GM21717 (cell line): ENCODE measurements around the gene PXK.
"Not testable (repeated sequence)": the region's sequence is repeated elsewhere in the genome, so short reads cannot be mapped to it uniquely, and the experiment has no call there.

Experiments used
- ATAC-seq: cut with Tn5 transposase; IDR thresholded peaks from one replicate; pipeline ENCODE4 v1.9.1; 2021; ENCODE audit warnings: mild to moderate bottlenecking, moderate library complexity; ENCODE audit not compliant: unreplicated experiment

PXK gene

DNA sequence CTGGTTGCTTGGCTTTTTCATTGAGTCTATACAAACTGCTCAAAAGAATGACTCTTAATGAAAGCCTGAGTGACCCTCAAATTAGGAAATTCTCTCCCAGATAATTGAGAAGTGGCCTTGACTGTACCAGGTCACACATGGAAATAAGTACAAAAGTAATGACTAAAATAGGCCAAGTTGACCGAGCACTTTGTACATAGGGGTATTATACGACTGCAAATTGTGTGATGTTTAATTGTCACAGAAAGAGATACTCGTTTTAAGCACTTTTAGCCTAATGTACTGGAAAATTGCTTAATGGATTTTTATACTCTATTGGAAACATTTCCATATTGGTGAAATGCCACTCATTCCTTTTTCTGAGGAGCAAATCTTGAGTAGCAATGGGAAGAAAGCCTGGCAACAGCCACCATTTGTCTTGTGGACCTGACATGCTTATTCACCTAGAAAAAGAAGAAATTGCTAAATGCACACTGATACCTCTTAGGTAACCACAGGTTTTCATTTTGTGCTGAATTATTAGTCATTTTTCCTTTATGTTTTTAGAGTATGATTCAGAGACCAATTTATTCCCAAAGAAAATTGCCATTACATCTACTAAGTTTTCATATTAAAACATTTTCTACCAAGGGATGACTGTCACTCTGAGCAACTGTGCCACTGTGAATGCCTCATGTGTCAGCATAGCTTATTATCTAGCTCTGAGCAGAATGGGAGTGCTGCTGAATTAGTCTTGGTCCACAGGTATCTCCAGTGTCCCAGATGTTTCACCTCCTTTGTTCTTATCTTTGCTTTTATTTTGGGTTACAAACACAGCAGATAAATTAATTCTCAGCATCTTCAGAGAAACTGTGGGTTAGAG, 8.9 kb upstream of the PXK start:
- ATAC-seq = no peak

DNA sequence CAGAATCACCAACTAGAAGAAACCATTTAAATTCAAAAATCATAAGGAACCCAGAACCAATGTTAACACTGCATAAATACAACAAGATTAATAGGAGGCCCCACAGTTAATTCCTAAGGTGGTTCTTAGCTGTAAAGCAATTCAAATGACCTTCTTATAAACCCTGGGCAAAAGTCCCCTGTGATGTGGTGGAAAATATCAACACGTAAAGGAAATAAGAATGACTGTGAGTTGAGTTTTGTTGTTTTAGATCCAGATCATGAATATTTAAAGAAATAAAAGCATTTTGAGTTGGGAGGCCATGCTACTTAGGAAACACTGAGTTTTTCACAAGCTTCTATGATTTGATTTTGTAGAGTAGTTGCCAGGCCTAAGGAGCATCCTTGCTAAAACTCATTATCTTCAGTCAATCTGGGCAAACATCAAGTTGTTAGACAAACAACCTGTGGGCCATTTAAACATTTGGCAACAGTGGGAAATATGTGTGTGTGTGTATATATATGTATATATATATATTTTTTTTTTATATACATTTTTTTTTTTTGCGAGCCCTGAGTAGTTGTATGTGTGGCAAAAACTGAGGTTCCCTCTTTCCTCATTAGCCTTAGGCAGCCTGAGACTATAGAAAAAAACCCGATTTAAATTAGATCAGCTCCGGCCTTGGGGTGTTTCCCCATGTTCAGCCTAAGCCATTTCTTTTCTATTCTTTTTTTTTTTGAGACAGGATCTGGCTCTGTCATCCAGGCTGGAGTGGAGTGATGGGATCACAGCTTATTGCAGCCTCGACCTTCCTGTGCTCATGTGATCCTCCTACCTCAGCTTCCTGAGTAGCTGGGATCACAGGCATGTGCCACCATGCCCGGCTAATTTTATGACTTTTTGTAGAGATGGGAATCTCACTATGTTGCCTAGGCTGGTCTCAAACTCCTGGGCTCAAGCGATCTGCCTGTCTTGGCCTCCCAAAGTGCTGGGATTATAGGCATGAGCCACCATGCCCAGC, 8.0 kb upstream of the PXK start:
- ATAC-seq = no peak

DNA sequence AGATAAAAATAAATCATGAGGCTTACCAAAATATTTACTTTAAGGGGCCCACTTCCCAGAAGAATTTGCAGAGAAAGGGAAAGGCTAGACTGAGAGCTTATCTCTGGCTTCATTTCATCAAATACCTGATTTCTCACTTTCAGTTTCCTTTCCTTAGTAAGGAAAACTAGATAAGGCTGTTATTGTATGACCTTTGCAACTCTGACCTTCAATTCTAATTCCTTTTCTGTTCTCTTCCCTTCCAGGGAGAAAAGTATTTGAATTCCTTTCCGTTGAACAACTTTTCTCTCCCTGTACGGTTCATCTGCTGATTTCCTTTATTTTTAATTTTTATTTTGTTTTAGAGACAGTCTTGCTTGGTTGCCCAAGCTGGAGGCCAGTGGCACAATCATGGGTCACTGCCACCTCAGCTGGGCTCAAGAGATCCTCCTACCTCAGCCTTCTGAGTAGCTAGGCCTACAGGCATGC, 7.1 kb upstream of the PXK start:
- ATAC-seq = no peak

DNA sequence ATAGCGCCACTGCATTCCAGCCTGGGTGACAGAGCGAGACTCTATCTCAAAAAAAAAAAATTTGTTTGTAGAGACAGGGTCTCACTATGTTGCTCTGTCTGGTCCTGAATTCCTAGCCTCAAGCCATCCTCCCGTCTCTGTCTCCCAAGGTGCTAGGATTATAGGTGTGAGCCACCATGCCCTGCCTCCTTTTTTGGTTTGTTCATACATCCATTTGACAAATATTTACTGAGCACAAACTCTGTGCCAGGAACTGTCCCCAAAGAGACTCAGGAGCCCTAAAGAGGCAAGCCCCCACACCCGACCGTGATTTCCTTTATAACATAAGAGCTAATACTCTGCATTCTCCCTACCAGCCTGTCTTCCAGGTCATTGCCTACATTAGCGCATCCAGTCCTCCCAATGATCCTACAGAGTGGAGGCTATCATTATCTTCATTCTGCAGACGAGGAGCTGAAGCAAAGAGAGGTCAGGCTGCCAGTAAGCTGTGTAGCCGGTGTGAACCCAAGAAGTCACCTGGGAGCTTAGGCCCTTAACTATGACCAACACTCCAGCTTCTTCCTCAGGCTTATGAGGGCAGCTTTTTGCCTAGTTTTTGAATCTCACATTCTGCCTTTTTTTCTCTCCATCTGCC, 6.3 kb upstream of the PXK start:
- ATAC-seq = no peak

DNA sequence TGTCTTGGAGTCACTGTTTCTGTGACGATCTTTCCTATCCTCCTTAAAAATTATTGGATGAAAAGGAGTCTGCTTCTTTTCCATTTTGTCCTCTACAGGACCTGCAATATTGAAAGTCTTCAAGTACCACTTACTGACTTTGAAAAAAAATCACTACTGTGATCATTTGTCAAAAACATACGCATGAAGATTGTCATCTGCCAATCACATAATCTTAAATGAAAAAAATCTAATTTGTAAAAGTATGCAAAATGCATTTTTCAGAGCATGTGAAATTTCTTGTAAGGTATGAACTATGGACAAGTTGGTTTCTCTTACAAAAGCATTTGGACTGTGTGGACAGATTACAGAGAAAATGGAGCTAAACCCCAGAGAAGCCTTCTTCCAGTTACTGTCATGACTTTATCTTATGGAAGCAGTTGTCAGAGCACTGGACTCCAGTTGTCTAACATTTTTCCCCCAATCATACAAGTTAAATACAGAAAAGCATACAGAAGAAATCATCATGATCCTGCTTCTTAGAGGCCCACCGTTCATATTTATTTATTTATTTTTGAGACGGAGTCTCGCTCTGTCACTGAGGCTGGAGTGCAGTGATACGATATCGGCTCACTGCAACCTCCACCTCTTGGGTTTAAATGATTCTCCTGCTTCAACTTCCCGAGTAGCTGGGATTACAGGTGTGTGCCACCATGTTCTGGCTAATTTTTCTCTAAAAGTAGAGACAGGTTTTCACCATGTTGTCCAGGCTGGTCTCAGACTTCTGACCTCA, 3.4 kb upstream of the PXK start:
- no peak for ATAC-seq

DNA sequence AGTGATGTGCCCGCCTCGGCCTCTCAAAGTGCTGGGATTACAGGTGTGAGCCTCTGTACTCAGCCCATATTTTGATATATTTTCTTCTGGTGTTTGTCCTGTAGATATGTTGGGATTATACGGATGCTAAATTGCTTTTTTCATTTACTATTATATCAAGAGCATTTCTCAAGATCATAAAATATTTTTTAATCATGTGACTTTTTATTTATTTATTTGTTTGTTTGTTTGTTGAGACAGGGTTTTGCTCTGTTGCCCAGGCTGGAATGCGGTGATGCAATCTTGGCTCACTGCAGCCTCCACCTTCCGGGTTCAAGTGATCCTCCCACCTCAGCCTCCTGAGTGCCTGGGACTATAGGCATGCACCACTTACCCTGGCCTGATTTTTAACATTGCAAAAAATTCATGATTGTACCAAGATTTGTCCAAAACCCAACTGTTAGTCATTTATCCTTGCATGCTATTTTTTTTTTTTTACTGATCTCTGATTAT, 2.7 kb upstream of the PXK start:
- no peak for ATAC-seq

DNA sequence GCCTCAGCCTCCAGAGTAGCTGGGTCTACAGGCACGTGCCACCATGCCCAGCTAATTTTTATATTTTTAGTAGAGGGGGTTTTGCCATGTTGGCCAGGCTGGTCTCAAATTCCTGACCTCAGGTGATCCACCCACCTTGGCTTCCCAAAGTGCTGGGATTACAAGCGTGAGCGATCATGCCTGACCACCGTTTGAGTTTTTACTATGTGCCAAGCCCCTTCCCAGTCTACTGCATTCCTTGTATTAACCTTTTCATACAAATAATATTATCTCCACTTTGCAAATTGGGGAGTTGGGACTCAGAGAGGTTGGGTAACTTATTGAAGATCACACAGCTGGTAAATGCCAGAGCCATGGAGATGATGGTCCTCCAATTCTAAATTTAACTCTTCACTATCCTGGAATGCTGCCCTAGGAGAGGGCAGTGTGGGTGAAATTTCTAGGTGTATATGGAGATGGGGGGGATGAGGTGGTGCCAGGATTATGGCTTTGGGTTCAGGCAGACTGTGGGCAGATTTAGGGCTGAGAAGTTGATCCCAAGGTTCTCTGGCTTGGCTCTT, 1.0 kb upstream of the PXK start:
- no peak for ATAC-seq

DNA sequence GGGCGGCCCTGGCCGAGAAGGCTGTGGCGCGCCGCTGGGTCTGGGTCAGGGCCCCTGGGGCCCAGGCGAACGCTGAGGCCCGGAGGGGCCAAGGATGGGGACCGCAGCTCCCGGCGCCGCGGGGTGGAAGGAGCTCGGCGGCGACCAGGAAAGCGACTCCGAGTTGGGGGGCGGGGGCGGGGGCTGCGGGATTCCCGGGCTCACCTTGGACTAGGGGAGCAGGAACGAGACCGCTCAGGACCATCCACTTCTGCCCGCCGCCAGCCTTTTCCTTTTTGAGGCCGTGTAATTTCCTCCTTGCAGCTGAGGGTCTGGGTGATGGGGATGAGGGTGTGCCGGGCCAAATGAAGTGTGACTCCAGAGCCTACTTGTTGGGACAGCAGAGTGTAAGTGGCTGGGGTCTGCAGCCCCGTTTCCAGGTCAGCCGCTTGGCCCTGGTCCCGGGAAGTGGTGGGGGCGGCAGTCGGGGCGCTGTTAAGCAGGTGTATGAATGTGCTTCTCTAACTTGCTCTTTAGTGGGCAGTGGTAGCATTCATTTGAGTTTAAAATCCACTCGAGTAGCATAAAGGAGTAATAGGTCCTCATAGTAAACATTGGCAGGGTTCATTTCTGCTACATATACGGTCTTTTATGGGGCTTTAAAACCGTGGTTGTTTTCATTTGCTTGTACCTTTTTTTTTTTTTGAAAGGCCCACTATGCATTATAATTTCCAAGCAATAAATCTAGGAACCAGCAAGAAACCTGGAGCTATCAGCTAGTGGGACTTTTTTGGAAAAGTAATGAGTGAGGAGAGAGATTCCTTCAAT, 717 bp downstream of the PXK start:
- ATAC-seq = peak; percentile 33

DNA sequence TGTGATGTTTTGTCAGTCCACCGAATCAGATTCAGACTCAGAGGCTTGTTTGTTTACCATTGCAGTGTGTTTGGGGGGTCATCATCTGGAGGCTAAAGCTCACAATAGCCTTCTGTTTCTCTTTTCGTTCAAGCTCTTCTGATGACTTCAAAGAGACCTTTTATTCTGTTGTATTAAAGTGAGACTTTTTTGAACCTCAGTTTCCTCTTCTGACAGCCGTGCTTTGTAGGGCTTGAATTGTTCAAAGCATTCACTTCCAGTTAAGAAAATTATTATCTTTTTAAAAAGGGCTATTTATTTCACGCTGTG, 1.3 kb downstream of the PXK start:
- ATAC-seq = no peak

DNA sequence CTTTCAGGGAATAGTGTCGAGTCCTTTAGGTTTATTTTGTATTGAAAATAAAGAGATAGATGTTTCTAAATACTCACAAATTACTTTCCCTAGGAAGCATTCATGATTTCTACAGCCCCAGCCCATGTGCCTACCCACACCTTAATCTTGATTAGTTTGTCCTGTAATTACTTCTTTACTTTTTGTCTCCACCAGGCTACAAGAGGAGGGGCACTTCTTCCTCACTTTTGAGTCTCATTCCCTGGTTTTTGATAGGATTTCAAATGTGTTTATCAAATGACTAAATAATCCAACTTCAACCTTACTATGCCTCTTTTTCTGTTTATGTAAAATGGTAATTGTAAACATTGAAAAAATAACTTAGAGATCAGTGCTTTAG, 1.8 kb downstream of the PXK start:
- no peak for ATAC-seq

DNA sequence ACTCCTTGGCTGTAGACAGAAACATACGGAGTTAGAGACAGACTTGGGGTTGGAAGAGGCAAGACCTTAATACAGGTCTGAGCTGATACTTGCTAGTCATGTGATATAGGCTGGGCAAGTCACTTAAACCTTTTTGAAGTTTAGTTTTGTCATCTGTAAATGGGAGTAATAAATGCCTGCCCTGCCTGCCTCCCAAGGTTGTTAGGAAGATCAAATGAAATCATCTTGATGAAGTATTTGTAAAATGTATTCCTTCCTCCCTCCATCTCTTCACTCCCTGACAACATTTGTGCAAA, 2.9 kb downstream of the PXK start:
- no peak for ATAC-seq

DNA sequence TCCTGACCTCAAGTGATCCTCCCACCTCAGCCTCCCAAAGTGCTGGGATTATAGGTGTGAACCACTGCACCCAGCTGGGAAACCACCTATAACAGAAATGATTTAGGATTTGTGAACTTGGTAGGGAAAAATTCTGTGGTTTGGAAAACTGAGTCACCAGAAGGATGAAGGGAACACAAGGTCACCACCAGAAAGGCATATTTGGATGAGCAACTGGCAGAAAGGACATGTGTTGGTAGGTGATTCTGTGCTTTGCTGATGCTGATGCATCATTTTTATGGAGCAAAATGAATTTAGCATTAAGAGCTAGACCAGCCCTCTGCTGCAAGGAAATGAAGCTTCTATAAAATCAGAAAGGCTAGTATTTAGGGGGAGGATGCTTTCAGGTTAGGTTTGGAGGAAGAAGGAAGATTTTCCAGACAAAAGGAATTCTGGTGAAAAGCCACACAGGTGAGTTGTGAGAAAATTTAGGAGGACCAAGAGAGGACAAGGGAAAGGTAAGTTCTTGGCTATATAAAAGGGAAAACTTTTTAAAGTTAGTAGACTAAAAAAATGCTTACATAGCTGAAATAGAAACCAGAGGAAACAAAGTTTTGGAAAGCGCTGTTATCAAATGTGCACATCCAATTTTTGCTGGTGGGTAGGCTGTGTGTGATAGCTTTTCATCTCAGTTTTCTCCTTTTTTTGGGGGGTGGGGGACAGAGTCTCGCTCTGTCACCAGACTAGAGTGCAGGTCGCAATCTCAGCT, 3.6 kb downstream of the PXK start:
- ATAC-seq = no peak

DNA sequence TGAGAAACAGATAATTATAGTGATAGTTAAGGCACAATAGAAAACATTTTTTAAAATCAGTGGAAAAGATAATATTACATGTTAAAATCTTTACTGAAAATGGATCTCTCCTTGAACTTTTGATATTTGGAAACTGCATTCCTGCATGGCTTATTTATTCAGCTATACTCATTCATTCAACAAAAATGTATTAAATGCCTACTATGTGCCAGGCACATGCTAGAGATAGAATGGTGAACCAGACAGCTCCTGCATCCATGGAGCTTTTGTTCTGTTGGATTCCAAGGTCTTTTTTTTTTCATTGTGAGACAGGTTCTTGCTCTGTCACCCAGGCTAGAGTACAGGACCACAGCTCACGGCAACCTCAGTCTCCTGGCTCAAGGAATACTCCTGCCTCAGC, 4.5 kb downstream of the PXK start:
- ATAC-seq = no peak

DNA sequence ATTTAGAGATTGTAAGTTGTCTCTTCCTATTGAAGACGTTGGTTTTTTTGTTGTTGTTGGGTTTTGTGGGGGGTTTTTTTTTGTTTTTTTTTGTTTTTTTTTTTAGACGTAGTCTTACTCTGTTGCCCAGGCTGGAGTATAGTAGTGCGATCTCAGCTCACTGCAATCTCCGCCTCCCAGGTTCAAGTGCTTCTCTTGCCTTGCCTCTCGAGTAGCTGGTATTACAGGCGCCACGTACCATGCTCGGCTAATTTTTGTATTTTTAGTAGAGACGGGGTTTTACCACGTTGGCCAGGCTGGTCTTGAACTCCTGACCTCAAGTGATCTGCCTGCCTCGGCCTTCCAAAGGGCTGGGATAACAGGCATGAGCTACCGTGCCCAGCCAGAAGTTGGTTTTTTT, 6.5 kb downstream of the PXK start:
- ATAC-seq = not testable (repeated sequence)

DNA sequence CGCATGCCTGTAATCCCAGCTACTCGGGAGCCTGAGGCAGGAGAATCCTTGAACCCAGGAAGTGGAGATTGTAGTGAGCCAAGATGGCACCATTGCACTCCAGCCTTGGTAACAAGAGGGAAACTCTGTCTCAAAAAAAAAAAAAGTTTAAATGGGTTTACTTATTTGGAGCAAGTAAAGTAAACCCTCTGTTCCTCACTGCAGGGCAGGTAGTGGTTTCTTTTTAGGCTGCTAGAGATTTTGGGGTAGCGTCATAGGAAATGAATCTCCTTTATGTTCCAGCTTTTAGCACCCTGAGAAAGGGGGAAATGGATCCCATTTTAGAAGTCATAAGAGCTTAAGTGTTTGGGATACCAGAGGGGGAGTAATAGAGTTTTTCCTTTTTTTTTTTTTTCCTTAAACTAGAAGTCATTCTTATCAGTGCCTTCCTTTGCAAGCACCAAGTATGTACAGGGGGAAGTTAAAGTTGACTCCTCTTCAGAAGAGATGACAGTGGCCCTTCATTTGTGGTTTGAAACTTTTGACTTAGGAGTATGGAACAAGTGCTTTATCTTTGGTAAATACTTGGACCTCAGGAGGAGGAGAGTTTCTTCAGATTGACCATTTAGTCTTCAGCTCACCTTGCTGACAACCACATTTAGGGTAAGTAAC, 8.0 kb downstream of the PXK start:
- no peak for ATAC-seq

DNA sequence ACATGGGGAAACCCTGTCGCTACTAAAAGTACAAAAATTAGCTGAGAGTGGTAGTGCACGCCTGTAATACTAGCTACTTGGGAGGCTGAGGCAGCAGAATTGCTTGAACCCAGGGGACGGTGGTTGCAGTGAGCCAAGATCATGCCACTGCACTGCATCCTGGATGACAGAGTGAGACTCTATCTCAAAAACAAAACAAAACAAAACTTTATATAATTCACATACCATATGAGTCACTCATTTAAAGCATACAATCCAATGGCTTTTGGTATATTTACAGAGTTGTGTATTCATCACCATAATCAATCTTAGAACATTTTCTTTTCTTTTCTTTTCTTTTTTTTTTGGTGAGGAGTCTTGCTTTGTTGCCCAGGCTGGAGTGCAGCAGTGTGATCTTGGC, 8.7 kb downstream of the PXK start:
- ATAC-seq = no peak

DNA sequence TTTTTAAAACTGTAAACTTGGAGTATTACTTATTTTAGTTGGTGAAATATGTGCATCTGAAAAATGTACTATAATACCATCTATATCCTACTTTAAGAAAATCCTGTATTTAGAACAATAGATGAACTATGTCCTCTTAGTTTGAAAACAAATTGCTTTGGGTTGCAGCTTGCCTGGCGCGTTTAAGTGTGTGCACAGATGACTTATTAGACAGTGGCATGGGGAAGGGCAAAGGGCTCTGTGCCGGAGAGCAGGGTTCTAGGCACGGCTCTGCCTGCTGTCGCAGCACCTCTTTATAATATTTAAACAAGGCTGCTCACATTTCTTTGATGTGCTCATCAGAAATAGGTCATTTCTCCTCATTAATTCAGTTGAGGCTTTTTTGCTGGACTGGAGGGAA, 10.0 kb downstream of the PXK start:
- ATAC-seq = no peak

DNA sequence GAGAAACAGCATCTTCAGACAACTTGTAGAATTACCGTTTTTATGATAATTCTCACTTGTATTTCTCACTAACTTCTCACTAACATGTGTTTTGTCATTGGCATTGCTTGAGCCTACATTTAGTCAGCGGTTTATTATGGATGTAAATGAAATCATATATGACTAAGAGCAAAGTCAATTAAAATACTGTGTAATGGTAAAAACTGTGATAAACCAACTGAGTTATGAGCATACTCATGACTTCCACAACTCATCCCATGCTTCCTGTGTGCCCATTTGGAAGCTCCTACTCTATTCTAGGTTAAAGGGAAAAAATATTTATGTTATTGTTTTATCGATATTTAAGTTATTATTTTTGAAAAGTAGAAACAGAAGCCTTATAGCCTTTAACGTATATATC, 12.8 kb downstream of the PXK start:
- ATAC-seq = no peak
